Measurements from ENCODE around the gene LPXN. TPM values are rescaled to one million over a fixed set of nuclear protein-coding genes. Genes with fewer than 3 reads are reported as not detected.

The LPXN gene
- total RNA-seq, 1 donor from 2014 or later = 4.8 TPM

DNA sequence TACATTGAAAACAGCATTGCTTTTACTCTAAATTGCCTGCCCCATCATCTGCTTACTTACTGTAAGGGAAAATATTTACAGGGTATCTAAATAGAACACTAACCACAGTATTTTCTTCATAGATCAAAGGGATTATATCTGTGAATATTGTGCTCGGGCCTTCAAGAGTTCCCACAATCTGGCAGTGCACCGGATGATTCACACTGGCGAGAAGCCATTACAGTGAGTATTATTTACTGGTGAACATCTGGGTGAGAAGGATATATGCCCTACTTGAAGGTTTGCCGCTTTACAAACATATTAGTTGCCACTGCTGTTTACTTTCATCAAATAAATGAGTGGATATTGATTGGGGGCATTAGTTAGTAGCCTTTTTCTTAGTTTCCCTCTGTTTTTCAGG lies 40.9 kb upstream of the LPXN start:
- Mint-ChIP-seq H3K36me3 (ENCODE audit: low read depth) (peaks cover 46% of the 10 kb centered on the region), H3K4me1 (ENCODE audit: low read depth) (peaks cover 16% of the 10 kb centered on the region), H3K4me3 (ENCODE audit: unreplicated experiment) (no peak overlapping the region), H3K9me3 (ENCODE audit: low read depth) (no peaks in the 10 kb centered on the region), H3K27ac (ENCODE audit: unreplicated experiment) (no peak overlapping the region), H3K27me3 (ENCODE audit: low read depth) (no peaks in the 10 kb centered on the region)
- no peak for DNase-seq (ENCODE audit: low spot score)
- TF ChIP-seq, protein P1, sequence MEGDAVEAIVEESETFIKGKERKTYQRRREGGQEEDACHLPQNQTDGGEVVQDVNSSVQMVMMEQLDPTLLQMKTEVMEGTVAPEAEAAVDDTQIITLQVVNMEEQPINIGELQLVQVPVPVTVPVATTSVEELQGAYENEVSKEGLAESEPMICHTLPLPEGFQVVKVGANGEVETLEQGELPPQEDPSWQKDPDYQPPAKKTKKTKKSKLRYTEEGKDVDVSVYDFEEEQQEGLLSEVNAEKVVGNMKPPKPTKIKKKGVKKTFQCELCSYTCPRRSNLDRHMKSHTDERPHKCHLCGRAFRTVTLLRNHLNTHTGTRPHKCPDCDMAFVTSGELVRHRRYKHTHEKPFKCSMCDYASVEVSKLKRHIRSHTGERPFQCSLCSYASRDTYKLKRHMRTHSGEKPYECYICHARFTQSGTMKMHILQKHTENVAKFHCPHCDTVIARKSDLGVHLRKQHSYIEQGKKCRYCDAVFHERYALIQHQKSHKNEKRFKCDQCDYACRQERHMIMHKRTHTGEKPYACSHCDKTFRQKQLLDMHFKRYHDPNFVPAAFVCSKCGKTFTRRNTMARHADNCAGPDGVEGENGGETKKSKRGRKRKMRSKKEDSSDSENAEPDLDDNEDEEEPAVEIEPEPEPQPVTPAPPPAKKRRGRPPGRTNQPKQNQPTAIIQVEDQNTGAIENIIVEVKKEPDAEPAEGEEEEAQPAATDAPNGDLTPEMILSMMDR (IDR thresholded peaks at IDR 0.05) = no peak

- H3K27ac Mint-ChIP-seq (ENCODE audit: unreplicated experiment) = no peak overlapping the region
- H3K27me3 Mint-ChIP-seq (ENCODE audit: low read depth) = no peaks in the 10 kb centered on the region
- no peak overlapping the region for H3K4me3 Mint-ChIP-seq (ENCODE audit: unreplicated experiment)
- no peaks in the 10 kb centered on the region for H3K9me3 Mint-ChIP-seq (ENCODE audit: low read depth)
- peaks cover 49% of the 10 kb centered on the region for H3K36me3 Mint-ChIP-seq (ENCODE audit: low read depth)
- H3K4me1 Mint-ChIP-seq (ENCODE audit: low read depth) = peaks cover 16% of the 10 kb centered on the region
- TF ChIP-seq, protein P1 (IDR thresholded peaks at IDR 0.05) = no peak
- DNase-seq (ENCODE audit: low spot score) = no peak
Measured at GRCh38 chr11:58615559-58615958, 39.9 kb upstream of the LPXN start.

GRCh38 chr11:58613228-58613627 lies 37.6 kb upstream of the LPXN start:
- no peaks in the 10 kb centered on the region for H3K27me3 Mint-ChIP-seq (ENCODE audit: low read depth)
- no peak overlapping the region for H3K27ac Mint-ChIP-seq (ENCODE audit: unreplicated experiment)
- peaks cover 9% of the 10 kb centered on the region for H3K4me1 Mint-ChIP-seq (ENCODE audit: low read depth)
- no peaks in the 10 kb centered on the region for H3K9me3 Mint-ChIP-seq (ENCODE audit: low read depth)
- no peak overlapping the region for H3K4me3 Mint-ChIP-seq (ENCODE audit: unreplicated experiment)
- TF ChIP-seq, protein P1 (IDR thresholded peaks at IDR 0.05) = no peak
- H3K36me3 Mint-ChIP-seq (ENCODE audit: low read depth) = peaks cover 37% of the 10 kb centered on the region
- no peak for DNase-seq (ENCODE audit: low spot score)

GRCh38 chr11:58609723-58610122 lies 34.1 kb upstream of the LPXN start:
- DNase-seq (ENCODE audit: low spot score) = no peak
- Mint-ChIP-seq H3K36me3 (ENCODE audit: low read depth) (peaks cover 22% of the 10 kb centered on the region), H3K4me1 (ENCODE audit: low read depth) (peaks cover 11% of the 10 kb centered on the region), H3K27me3 (ENCODE audit: low read depth) (no peaks in the 10 kb centered on the region), H3K27ac (ENCODE audit: unreplicated experiment) (peak overlapping the region; percentile 15), H3K4me3 (ENCODE audit: unreplicated experiment) (no peak overlapping the region), H3K9me3 (ENCODE audit: low read depth) (no peaks in the 10 kb centered on the region)
- TF ChIP-seq, protein P1 (IDR thresholded peaks at IDR 0.05) = no peak

DNA sequence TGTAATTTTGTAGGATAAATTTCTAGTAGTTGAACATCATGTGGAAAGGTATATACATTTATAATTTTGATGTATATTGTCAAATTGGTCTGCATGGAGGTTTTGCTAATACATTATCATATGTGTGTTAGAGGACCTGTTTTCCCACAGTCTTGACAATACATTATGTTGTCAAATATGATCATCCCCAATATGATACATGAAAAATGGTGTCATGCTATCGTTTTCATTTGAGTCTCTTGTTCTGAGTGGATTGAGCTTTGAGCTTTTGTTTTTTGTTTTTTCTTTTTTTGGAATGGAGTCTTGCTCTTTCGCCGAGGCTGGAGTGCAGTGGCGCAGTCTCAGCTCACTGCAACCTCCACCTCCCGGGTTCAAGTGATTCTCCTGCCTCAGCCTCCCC lies 32.7 kb upstream of the LPXN start:
- Mint-ChIP-seq H3K4me3 (ENCODE audit: unreplicated experiment) (no peak overlapping the region), H3K36me3 (ENCODE audit: low read depth) (peaks cover 14% of the 10 kb centered on the region), H3K9me3 (ENCODE audit: low read depth) (no peaks in the 10 kb centered on the region), H3K27me3 (ENCODE audit: low read depth) (no peaks in the 10 kb centered on the region), H3K27ac (ENCODE audit: unreplicated experiment) (no peak overlapping the region), H3K4me1 (ENCODE audit: low read depth) (peaks cover 20% of the 10 kb centered on the region)
- no peak for DNase-seq (ENCODE audit: low spot score)
- TF ChIP-seq, protein P1 (IDR thresholded peaks at IDR 0.05) = no peak
